Epithelial cell of proximal tubule (primary cell): ENCODE data around the gene INF2. TPM values are rescaled to one million over a fixed set of nuclear protein-coding genes. Genes with fewer than 3 reads are reported as not detected.
"Not testable (repeated sequence)": the region's sequence is repeated elsewhere in the genome, so short reads cannot be mapped to it uniquely, and the experiment has no call there.

ENCODE experiments used
- DNase-seq: peaks from one replicate; pipeline ENCODE4 v3.0.0-alpha.2; 2011; ENCODE audit warnings: low read depth
- H3K4me3 ChIP-seq: 2 replicates; pipeline ENCODE4 v1.5.1; 2011; ENCODE audit warnings: low read depth, mild to moderate bottlenecking, low read length
- CTCF ChIP-seq: conservative IDR thresholded peaks from 2 replicates; pipeline ENCODE4 v1.5.1; 2012; ENCODE audit warnings: low read depth, mild to moderate bottlenecking, low read length
- total RNA-seq: library from RNA; depleted of rRNA; stranded (reverse); fragments of >200 nt; gene quantifications from 2 replicates; pipeline ENCODE4 v1.2.3, GENCODE V29; 2015

Gene INF2
- total RNA-seq, 1 donor from 2014 or later, result 100 TPM

DNA sequence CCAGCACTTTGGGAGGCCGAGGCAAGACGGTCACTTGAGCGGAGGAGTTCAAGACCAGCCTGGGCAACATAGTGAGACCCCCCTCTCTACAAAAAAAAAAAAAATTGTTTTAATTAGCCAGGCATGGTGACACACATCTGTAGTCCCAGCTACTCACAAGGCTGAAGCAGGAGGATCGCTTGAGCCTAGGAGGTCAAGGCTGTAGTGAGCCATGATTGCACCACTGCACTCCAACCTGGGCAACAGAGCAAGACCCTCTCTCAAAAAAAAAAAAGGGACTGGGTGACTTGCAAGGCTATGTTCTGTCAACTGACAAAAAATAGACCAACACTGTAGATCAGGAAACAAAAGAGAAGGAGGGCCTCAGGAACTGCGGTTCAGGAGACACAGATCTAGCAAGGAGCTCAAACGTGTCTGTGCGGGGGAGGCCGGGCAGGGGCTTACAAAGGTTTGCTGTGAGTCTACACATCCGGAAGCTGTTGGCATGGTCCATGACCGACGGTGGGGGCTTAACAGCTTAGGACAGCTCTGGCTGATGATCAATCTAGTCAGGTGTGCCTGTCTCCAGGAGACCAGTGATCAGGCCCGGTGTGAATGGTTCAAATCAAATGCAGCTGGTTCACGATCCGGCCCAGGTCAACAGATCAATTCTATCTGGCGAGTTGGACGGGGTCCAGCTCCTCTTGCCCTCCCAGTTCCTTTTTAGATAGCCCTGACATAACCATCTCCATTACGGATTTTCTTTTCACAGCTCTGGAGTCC, 31.7 kb upstream of the INF2 start:
- no peak overlapping the region for H3K4me3 ChIP-seq
- no peak for TF ChIP-seq CTCF
- DNase-seq, result no peak

DNA sequence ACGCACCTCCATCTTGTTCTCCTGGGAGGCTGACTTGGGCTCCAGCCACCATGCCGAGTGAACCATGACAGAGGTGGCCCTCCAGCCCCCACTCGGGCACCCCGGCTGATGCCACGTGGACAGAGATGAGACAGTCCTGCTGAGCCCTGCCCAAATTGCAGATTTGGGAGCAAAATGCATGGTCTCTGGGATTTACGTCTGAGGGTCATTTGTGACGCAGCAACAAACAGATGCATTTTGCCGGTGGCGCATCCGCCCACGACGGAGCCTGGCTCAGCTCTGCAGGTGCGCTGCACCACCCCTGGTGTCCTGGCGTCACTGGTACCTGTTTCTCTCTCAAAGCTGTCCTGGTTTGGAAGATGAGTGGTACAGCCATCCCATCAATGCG, 31.1 kb upstream of the INF2 start:
- H3K4me3 ChIP-seq, result no peak overlapping the region
- DNase-seq, result no peak
- TF ChIP-seq CTCF, result no peak

DNA sequence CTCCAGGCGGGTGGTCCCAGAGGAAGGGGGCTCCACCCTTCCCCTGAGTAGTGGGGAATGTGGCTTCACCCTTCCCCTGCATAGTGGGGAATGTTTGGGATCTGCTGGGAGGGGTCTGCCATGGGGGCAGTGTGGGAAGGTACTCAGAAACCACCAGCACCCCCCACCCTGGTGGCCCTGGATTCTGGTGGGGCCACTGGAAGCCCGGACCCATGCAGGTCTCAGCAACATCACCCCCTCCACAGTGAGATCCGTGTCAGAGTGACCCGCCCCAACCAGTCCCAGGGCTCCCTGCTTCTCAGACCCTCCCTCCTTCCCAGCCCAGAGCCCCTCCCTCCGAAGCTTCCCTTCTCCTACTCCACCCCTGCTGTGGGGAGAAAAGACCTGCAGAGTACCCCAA, 30.3 kb upstream of the INF2 start:
- no peak for TF ChIP-seq CTCF

GRCh38 chr14:104659764-104660523, 29.5 kb upstream of the INF2 start:
- DNase-seq, result no peak
- H3K4me3 ChIP-seq, result no peak overlapping the region
- TF ChIP-seq CTCF, result no peak

More for the DNA sequence above, 30.3 kb upstream of the INF2 start:
- H3K4me3 ChIP-seq, result no peak overlapping the region
- DNase-seq, result no peak

DNA sequence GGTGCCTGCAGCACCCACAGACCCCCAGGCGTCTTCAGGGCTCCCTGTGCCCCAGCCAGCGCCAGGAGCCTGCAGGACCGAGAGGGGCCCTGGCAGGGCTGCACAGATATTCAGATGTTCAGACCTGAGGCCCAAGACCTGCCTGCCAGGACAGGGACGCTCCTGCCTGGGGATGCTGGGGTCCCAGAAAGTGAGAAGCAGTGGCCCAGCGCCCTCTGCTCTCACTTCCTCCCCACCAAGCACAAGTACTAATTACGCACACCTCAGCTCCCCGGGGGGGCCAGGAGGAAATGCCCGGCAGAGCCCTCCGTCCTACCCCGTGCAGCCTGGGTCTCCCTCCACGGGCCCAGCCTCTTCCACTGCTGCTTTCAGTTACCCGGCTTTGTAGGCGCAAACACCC, 28.8 kb upstream of the INF2 start:
- H3K4me3 ChIP-seq, result no peak overlapping the region

DNA sequence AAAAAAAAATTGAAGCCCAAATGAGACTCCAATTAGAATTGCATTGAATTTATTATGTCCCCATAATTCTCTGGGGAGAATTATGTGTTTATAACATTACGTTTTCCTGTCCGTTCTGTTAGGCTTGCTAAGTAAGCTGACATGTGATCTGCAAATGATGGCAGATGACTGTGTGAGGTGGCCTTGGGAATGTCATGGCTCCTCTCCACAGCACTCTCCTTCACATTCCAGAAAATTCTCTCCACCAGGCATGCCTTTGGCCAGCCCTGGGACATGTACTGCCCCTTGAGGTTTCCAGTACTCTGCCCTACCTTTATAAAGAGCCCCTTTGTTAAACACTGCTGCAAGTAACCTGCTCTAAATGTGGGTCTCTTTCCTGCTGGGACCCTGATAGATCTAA, 28.3 kb upstream of the INF2 start:
- no peak for TF ChIP-seq CTCF
- DNase-seq, result no peak
- no peak overlapping the region for H3K4me3 ChIP-seq

More for the DNA sequence above, 28.8 kb upstream of the INF2 start:
- TF ChIP-seq CTCF, result no peak
- DNase-seq, result no peak

DNA sequence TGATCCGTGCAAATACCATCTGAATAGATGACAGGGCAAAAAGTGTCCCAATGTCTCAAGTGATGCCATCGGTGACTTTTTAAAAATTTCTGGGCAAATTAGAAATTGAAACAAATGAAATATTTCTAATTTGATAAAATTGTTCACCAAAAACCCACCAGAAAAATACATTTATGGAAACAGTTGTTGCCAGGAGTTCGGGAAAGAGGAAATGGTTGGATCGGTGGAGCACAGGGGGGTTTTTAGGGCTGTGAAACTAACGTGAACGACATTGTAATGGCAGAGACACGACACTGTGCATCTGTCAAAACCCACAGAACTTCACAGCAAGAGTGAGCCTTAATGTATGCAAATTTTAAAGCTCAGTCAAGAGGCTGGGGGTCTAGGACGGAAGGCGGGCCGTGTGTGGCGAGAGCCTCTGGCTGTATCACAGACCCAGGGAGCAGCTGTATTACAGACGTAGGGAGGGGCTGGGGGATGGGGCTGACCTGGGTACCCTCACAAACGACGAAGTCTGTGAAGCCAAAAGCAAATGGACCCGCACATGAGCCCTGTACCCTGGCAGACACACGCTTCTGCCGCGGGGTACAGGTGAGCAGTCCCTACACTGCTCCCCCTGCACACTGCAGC, 27.8 kb upstream of the INF2 start:
- DNase-seq, H3K4me3 ChIP-seq: not testable (repeated sequence)

GRCh38 chr14:104662472-104662871, 26.9 kb upstream of the INF2 start:
- not testable (repeated sequence) for DNase-seq

More at GRCh38 chr14:104662472-104662871, 26.9 kb upstream of the INF2 start:
- H3K4me3 ChIP-seq, result not testable (repeated sequence)
